H9 (cell line): Measurements from ENCODE around the gene LCE1E. TPM values are rescaled to one million over a fixed set of nuclear protein-coding genes. Genes with fewer than 3 reads are reported as not detected.

ENCODE experiments used
- DNase-seq: peaks from one replicate; pipeline ENCODE4 v3.0.0-alpha.2; 2017
- H2AFZ ChIP-seq: one replicate; pipeline ENCODE4 v1.6.1; 2013; ENCODE audit warnings: mild to moderate bottlenecking, low read length, control low read depth, moderate library complexity
- H2AK5ac ChIP-seq: 2 replicates; pipeline ENCODE4 v1.6.1; 2013; ENCODE audit warnings: low read length, control low read depth, mixed read lengths; ENCODE audit not compliant: insufficient read length
- H2BK120ac ChIP-seq: one replicate; pipeline ENCODE4 v1.6.1; 2013; ENCODE audit warnings: low read depth, mild to moderate bottlenecking, low read length, control low read depth, inconsistent platforms; ENCODE audit not compliant: poor library complexity, severe bottlenecking
- H2BK12ac ChIP-seq: 2 replicates; pipeline ENCODE4 v1.6.1; 2013; ENCODE audit warnings: low read length, control low read depth, mixed read lengths, low read depth; ENCODE audit not compliant: insufficient read length
- H2BK15ac ChIP-seq: 2 replicates; pipeline ENCODE4 v1.6.1; 2013; ENCODE audit warnings: low read depth, low read length, control low read depth
- H2BK20ac ChIP-seq: one replicate; pipeline ENCODE4 v1.6.1; 2013; ENCODE audit warnings: low read depth, mild to moderate bottlenecking, low read length, control low read depth, inconsistent platforms; ENCODE audit not compliant: poor library complexity, severe bottlenecking
- H2BK5ac ChIP-seq: 2 replicates; pipeline ENCODE4 v1.6.1; 2013; ENCODE audit warnings: low read length, control low read depth, mixed read lengths; ENCODE audit not compliant: insufficient read length
- H3K14ac ChIP-seq: 2 replicates; pipeline ENCODE4 v1.6.1; 2013; ENCODE audit warnings: low read length, control low read depth; ENCODE audit not compliant: insufficient read depth
- H3K18ac ChIP-seq: 2 replicates; pipeline ENCODE4 v1.6.1; 2013; ENCODE audit warnings: low read depth, mild to moderate bottlenecking, mixed read lengths, low read length, control low read depth; ENCODE audit not compliant: insufficient read length
- H3K23ac ChIP-seq: 2 replicates; pipeline ENCODE4 v1.6.1; 2013; ENCODE audit warnings: low read length, control low read depth, mixed read lengths, low read depth; ENCODE audit not compliant: insufficient read length
- H3K23me2 ChIP-seq: 2 replicates; pipeline ENCODE4 v1.6.1; 2013; ENCODE audit warnings: low read depth, mild to moderate bottlenecking, mixed read lengths, low read length, control low read depth; ENCODE audit not compliant: insufficient read length, poor library complexity, severe bottlenecking
- H3K27ac ChIP-seq: 2 replicates; pipeline ENCODE4 v1.5.1; 2013; ENCODE audit warnings: low read length, control low read depth, mixed read lengths, low read depth; ENCODE audit not compliant: insufficient read length
- H3K27me3 ChIP-seq: 2 replicates; pipeline ENCODE4 v1.6.1; 2013; ENCODE audit warnings: low read length, control low read depth, inconsistent platforms; ENCODE audit not compliant: insufficient read depth
- H3K4ac ChIP-seq: 2 replicates; pipeline ENCODE4 v1.6.1; 2013; ENCODE audit warnings: low read depth, mild to moderate bottlenecking, control low read depth, inconsistent platforms, low read length, moderate library complexity
- H3K4me1 ChIP-seq: 2 replicates; pipeline ENCODE4 v1.6.1; 2013; ENCODE audit warnings: low read length, control low read depth, inconsistent platforms; ENCODE audit not compliant: insufficient read depth
- H3K4me2 ChIP-seq: 2 replicates; pipeline ENCODE4 v1.6.1; 2013; ENCODE audit warnings: low read length, control low read depth, mixed read lengths; ENCODE audit not compliant: insufficient read length, insufficient read depth
- H3K56ac ChIP-seq: 2 replicates; pipeline ENCODE4 v1.6.1; 2013; ENCODE audit warnings: low read depth, mild to moderate bottlenecking, mixed read lengths, low read length, control low read depth; ENCODE audit not compliant: insufficient read length
- H3K79me1 ChIP-seq: 2 replicates; pipeline ENCODE4 v1.6.1; 2013; ENCODE audit warnings: low read depth, mild to moderate bottlenecking, moderate library complexity, low read length, control low read depth, inconsistent platforms; ENCODE audit not compliant: insufficient read depth, poor library complexity, severe bottlenecking
- H3K79me2 ChIP-seq: 2 replicates; pipeline ENCODE4 v1.6.1; 2013; ENCODE audit warnings: low read length, control low read depth, inconsistent platforms; ENCODE audit not compliant: insufficient read depth
- H3K9ac ChIP-seq: 2 replicates; pipeline ENCODE4 v1.6.1; 2013; ENCODE audit warnings: low read length, control low read depth, mixed read lengths; ENCODE audit not compliant: insufficient read length; ENCODE audit errors: extremely low read depth
- H3K9me3 ChIP-seq: one replicate; pipeline ENCODE4 v1.6.1; 2013; ENCODE audit warnings: low read depth, low read length, inconsistent platforms; ENCODE audit not compliant: control insufficient read depth
- H3T11ph ChIP-seq: one replicate; pipeline ENCODE4 v1.6.1; 2013; ENCODE audit warnings: mild to moderate bottlenecking, low read length, control low read depth, inconsistent platforms
- H4K20me1 ChIP-seq: one replicate; pipeline ENCODE4 v1.6.1; 2013; ENCODE audit not compliant: control insufficient read depth, insufficient read length, insufficient read depth
- H4K5ac ChIP-seq: 2 replicates; pipeline ENCODE4 v1.6.1; 2013; ENCODE audit warnings: low read depth, mild to moderate bottlenecking, mixed read lengths, low read length, control low read depth; ENCODE audit not compliant: insufficient read length
- H4K8ac ChIP-seq: replicated peaks from 2 replicates; pipeline ENCODE4 v1.6.1; 2013; ENCODE audit warnings: low read length, control low read depth, mixed read lengths, low read depth; ENCODE audit not compliant: insufficient read length
- H4K91ac ChIP-seq: 2 replicates; pipeline ENCODE4 v1.6.1; 2013; ENCODE audit warnings: low read depth, mild to moderate bottlenecking, moderate library complexity, mixed read lengths, low read length, control low read depth; ENCODE audit not compliant: insufficient read length
- H3K27ac Mint-ChIP-seq, 3 experiments: 2 replicates in 2 of 3; 3 replicates in 1 of 3; pipeline ENCODE4 v1.8.0; 2020 to 2021; ENCODE audit warnings: mixed read lengths in 3 of 3, mild to moderate bottlenecking in 1 of 3, moderate library complexity in 1 of 3
- H3K27me3 Mint-ChIP-seq: 2 replicates; pipeline ENCODE4 v1.8.0; 2021; ENCODE audit warnings: low read depth, mild to moderate bottlenecking, moderate library complexity, mixed read lengths
- H3K36me3 Mint-ChIP-seq, 3 experiments: 2 replicates in 2 of 3; 3 replicates in 1 of 3; pipeline ENCODE4 v1.8.0; 2020 to 2021; ENCODE audit warnings: low read depth in 3 of 3, mixed read lengths in 3 of 3; ENCODE audit not compliant: insufficient read depth in 1 of 3
- H3K4me1 Mint-ChIP-seq, 2 experiments: 2 replicates each; pipeline ENCODE4 v1.8.0; 2020; ENCODE audit warnings: mixed read lengths in 2 of 2
- H3K4me3 Mint-ChIP-seq, 2 experiments: 2 replicates in 1 of 2; 3 replicates in 1 of 2; pipeline ENCODE4 v1.8.0; 2020 to 2021; ENCODE audit warnings: mild to moderate bottlenecking in 2 of 2, mixed read lengths in 2 of 2, moderate library complexity in 1 of 2
- H3K9me3 Mint-ChIP-seq, 2 experiments: 2 replicates in 1 of 2; 3 replicates in 1 of 2; pipeline ENCODE4 v1.8.0; 2020; ENCODE audit warnings: mild to moderate bottlenecking in 2 of 2, mixed read lengths in 2 of 2, moderate library complexity in 1 of 2
- CTCF ChIP-seq: fragments of 200-600 bp; sonication (generic); conservative IDR thresholded peaks from 3 replicates; pipeline ENCODE4 v1.8.0; 2021; ENCODE audit warnings: antibody characterized with exemption, mild to moderate bottlenecking
- WGBS: extraction: QIAGEN DNeasy Blood & Tissue Kit; methylation state at CpG from one replicate; pipeline ENCODE4 v1.1.7; 2013; ENCODE audit warnings: missing lambda C conversion rate, low lambda C conversion rate, mixed read lengths; ENCODE audit not compliant: insufficient read length; ENCODE audit errors: extremely low coverage; 5-methylcytosine and 5-hydroxymethylcytosine counted together
- total RNA-seq: library from RNA; stranded (reverse); gene quantifications from 2 replicates; pipeline ENCODE4 v1.2.1, GENCODE V29; 2021

The LCE1E gene
- total RNA-seq, 1 experiment from 2014 or later: not detected

- no peak within 1 kb of the TSS for H3K4me3 Mint-ChIP-seq
- no peak within 1 kb of the TSS for H4K5ac ChIP-seq
- H3K27ac ChIP-seq: no peak within 1 kb of the TSS
- H3K36me3 Mint-ChIP-seq: peaks cover 4 to 22% (median 11%) of the 10 kb centered on the region in 3 experiments
- no peak within 1 kb of the TSS for H3K4ac ChIP-seq
- no peak within 1 kb of the TSS for H3T11ph ChIP-seq
- no peak for DNase-seq
- H3K23ac ChIP-seq: no peak within 1 kb of the TSS
- no peak within 1 kb of the TSS for H2BK5ac ChIP-seq
- H3K27ac Mint-ChIP-seq: no peak within 1 kb of the TSS
- H3K14ac ChIP-seq: no peak within 1 kb of the TSS
- H3K79me1 ChIP-seq: no peaks in the 10 kb centered on the region
- H2BK12ac ChIP-seq: no peak within 1 kb of the TSS
- no CpG with 5 or more reads among the region's 3 CpGs for WGBS
- no peak within 1 kb of the TSS for H4K91ac ChIP-seq
- no peak within 1 kb of the TSS for H3K9ac ChIP-seq
- H2AFZ ChIP-seq: no peak within 1 kb of the TSS
- TF ChIP-seq CTCF: no peak
- H4K8ac ChIP-seq: no peak within 1 kb of the TSS
- H2AK5ac ChIP-seq: no peak within 1 kb of the TSS
- no peak within 1 kb of the TSS for H2BK120ac ChIP-seq
- no peak within 1 kb of the TSS for H3K56ac ChIP-seq
- no peak within 1 kb of the TSS for H3K4me2 ChIP-seq
- H2BK15ac ChIP-seq: no peak within 1 kb of the TSS
- H3K23me2 ChIP-seq: no peaks in the 10 kb centered on the region
- H3K4me1 ChIP-seq: no peaks in the 10 kb centered on the region
- H4K20me1 ChIP-seq: no peaks in the 10 kb centered on the region
- peaks cover 88 to 93% of the 10 kb centered on the region in 2 experiments for H3K9me3 Mint-ChIP-seq
- H3K79me2 ChIP-seq: no peaks in the 10 kb centered on the region
- peaks cover 61% of the 10 kb centered on the region for H3K9me3 ChIP-seq
- H3K18ac ChIP-seq: no peak within 1 kb of the TSS
- no peaks in the 10 kb centered on the region for H3K4me1 Mint-ChIP-seq
- no peak within 1 kb of the TSS for H2BK20ac ChIP-seq
- H3K27me3 Mint-ChIP-seq: no peaks in the 10 kb centered on the region
- H3K27me3 ChIP-seq: no peaks in the 10 kb centered on the region; the same call in 1 of the 2 replicates
These were observed 10.4 kb downstream of the LCE1E start, which contains the start of gene LCE1D for GRCh38 chr1:152796421-152796820. Gene LCE1D (plus strand): TSS chr1:152796721. CDS start chr1:152797795, 1,074 bp downstream.
